Ovary (tissue), 9 donors: ENCODE results near the gene MTA1. TPM values are rescaled to one million over a fixed set of nuclear protein-coding genes. Genes with fewer than 3 reads are reported as not detected.

Experiments
- DNase-seq, 5 donors: peaks; one replicate each; pipeline ENCODE4 v3.0.0-alpha.2; 2019 to 2020
- H3K27ac ChIP-seq, 2 donors: fragments of 200-600 bp; one replicate each; pipeline versions ENCODE4 v1.5.1 to v1.8.0; 2019 to 2022
- H3K27me3 ChIP-seq: fragments of 200-600 bp; one replicate; pipeline ENCODE4 v1.8.0; 2022
- H3K36me3 ChIP-seq: fragments of 200-600 bp; sonication (generic); one replicate; pipeline ENCODE4 v1.5.1; 2019
- H3K4me1 ChIP-seq: one replicate; pipeline ENCODE4 v1.8.1; 2013; ENCODE audit warnings: mild to moderate bottlenecking, moderate library complexity; ENCODE audit not compliant: insufficient read depth
- H3K4me3 ChIP-seq: fragments of 200-600 bp; sonication (generic); one replicate; pipeline ENCODE4 v1.5.1; 2017
- H3K9me3 ChIP-seq, 2 donors: fragments of 200-600 bp in 1 of 2; sonication (generic) in 1 of 2; one replicate each; pipeline versions ENCODE4 v1.5.1 to v1.8.1; 2013 to 2019; ENCODE audit warnings: mild to moderate bottlenecking in 1 of 2, moderate library complexity in 1 of 2
- EP300 ChIP-seq: sonication (generic); formaldehyde crosslinking; IDR thresholded peaks from one replicate; pipeline ENCODE4 v1.6.1; 2017; ENCODE audit warnings: antibody characterized with exemption
- POLR2A ChIP-seq: fragments of 450-650 bp; IDR thresholded peaks from one replicate; pipeline ENCODE4 v1.6.1; 2017; ENCODE audit warnings: antibody characterized with exemption, mild to moderate bottlenecking, moderate library complexity
- WGBS, 3 donors: extraction: QIAGEN DNeasy Blood & Tissue Kit in 1 of 3; methylation state at CpG; one replicate each; pipeline versions ENCODE4 v1.1.5 to v1.1.7; 2013 to 2017; 5-methylcytosine and 5-hydroxymethylcytosine counted together
- intact Hi-C, 4 donors: fragments of 100-400 bp; cut with DNase I; formaldehyde crosslinking; loops; one replicate each; pipeline versions ENCODE4 v1.11.0 to v1.15.1; 2022 to 2023
- polyA plus RNA-seq, 2 donors: library from polyadenylated mRNA; stranded (reverse); fragments of 200-250 nt in 1 of 2; fragments of 350-450 nt in 1 of 2; fragmentation: Illumina TruSeq in 1 of 2; extraction: RNeasy Lipid Tissue Mini Kit (QIAGEN cat#74804) in 1 of 2; gene quantifications; one replicate each; pipeline ENCODE4 v1.2.3, GENCODE V29; 2013 to 2014
- total RNA-seq, 7 donors: library from RNA; depleted of rRNA in 2 of 7; stranded (reverse); fragments of >200 nt in 2 of 7; fragmentation: NEBNext Ultra II Directional in 3 of 7; extraction: Animal tissue kit (Norgen Biotek cat#: 25700) in 3 of 7; gene quantifications; one replicate each; pipeline versions ENCODE4 v1.1.0 to v1.2.4, GENCODE V29; 2016 to 2023
- TF ChIP-seq, protein P1 (sequence below), 3 donors: fragments of 450-650 bp in 2 of 3; fragments of 200-600 bp in 1 of 3; IDR thresholded peaks; one replicate each; pipeline versions ENCODE4 v1.5.1 to v1.8.0; 2016 to 2022; ENCODE audit warnings: antibody characterized with exemption in 3 of 3, mild to moderate bottlenecking in 1 of 3
- donor health status: DM: no; HTN: no; CAD: no; lungs with moderate emphysema.
- donor health status: DM: no; HTN: no; CAD: no.
- donor health status: Bipolar disorder and iron deficiency.
- donor health status: DM: yes; HTN: yes; CAD: no.
- donor health status: DM: no; HTN: no; CAD: no.
- donor health status: DM: yes; HTN: yes; CAD: no.

Gene MTA1
- total and polyA plus RNA-seq, 9 donors, result 23.0 to 128 (median 104) TPM

GRCh38 chr14:105496831-105497591 lies 77.4 kb downstream of the MTA1 start:
- WGBS, 3 donors, result 86 to 88% (median 88%) methylated on average over 30 to 32 of the region's 32 CpGs
- intact Hi-C loops, result loop anchor here in 1 of 4 donors (10.0 kb wide), 1 partner anchor 402 kb away; no protein-coding TSS in a partner anchor
- H3K9me3 ChIP-seq, result no peaks in the 10 kb centered on the region
- no peaks in the 10 kb centered on the region for H3K4me1 ChIP-seq
- H3K4me3 ChIP-seq, result no peak overlapping the region
- no peaks in the 10 kb centered on the region for H3K27me3 ChIP-seq
- TF ChIP-seq POLR2A, result no peak
- no peak for TF ChIP-seq EP300
- TF ChIP-seq, protein P1, sequence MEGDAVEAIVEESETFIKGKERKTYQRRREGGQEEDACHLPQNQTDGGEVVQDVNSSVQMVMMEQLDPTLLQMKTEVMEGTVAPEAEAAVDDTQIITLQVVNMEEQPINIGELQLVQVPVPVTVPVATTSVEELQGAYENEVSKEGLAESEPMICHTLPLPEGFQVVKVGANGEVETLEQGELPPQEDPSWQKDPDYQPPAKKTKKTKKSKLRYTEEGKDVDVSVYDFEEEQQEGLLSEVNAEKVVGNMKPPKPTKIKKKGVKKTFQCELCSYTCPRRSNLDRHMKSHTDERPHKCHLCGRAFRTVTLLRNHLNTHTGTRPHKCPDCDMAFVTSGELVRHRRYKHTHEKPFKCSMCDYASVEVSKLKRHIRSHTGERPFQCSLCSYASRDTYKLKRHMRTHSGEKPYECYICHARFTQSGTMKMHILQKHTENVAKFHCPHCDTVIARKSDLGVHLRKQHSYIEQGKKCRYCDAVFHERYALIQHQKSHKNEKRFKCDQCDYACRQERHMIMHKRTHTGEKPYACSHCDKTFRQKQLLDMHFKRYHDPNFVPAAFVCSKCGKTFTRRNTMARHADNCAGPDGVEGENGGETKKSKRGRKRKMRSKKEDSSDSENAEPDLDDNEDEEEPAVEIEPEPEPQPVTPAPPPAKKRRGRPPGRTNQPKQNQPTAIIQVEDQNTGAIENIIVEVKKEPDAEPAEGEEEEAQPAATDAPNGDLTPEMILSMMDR (IDR thresholded peaks at IDR 0.05), result no peak
- H3K36me3 ChIP-seq, result no peaks in the 10 kb centered on the region
- no peak overlapping the region for H3K27ac ChIP-seq
- DNase-seq, result peak in 1 of 5 donors; percentile 18

DNA sequence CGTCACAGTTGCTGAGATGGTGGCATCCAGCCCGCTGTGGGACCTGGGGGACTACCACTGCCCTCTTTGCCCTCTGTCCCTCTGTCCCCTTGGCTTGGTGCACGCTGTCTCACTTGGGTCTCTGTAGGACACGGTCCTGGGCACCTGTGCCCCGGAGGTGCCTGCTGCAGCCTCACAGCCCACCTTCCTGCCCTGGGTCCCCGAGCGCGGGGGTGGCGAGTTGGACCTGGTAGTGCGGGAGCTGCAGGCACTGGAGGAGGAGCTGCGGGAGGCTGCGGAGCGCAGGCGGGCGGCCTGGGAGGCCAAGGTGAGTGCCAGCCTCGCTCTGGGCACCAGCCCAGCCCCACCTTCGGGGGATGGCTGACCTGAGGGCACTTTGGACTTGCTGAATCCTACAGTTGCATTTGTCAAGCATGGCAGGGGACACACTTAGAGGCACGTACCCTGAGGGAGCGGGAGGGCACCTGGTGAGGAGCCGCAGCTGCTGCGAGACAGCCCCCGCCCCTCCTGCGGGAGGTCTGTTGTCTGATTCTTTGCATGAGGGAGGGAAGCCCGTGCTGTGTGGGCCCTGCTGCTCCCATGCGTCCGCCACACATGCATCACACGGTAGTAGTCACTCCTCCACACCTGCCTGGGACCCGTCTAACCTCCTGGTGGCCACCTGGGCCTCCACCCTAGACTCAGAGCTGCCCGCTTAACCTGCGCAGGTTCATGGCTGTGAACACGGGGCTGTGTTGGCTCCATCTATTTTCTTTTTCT lies 78.2 kb downstream of the MTA1 start:
- WGBS, 3 donors, result 79 to 87% (median 82%) methylated on average over 30 to 31 of the region's 31 CpGs

GRCh38 chr14:105498430-105499255 lies 79.0 kb downstream of the MTA1 start:
- TF ChIP-seq POLR2A (no peak), EP300 (no peak)
- TF ChIP-seq, protein P1 (IDR thresholded peaks at IDR 0.05), result no peak
- H3K27me3 ChIP-seq, result no peaks in the 10 kb centered on the region
- whole genome bisulfite sequencing, 3 donors, result 80 to 89% (median 83%) methylated on average over 36 of the region's 36 CpGs
- no peak for DNase-seq
- intact Hi-C loops, result loop anchor here in 1 of 4 donors (10.0 kb wide), 1 partner anchor 404 kb away; no protein-coding TSS in a partner anchor
- H3K9me3 ChIP-seq, result no peaks in the 10 kb centered on the region
- no peak overlapping the region for H3K4me3 ChIP-seq
- H3K27ac ChIP-seq, result no peak overlapping the region
- H3K4me1 ChIP-seq, result no peaks in the 10 kb centered on the region
- no peaks in the 10 kb centered on the region for H3K36me3 ChIP-seq

More for the DNA sequence above, 78.2 kb downstream of the MTA1 start:
- DNase-seq, result no peak
- TF ChIP-seq POLR2A (no peak), EP300 (no peak)
- Histone ChIP-seq H3K4me3 (no peak overlapping the region), H3K4me1 (no peaks in the 10 kb centered on the region), H3K9me3 (no peaks in the 10 kb centered on the region), H3K36me3 (no peaks in the 10 kb centered on the region), H3K27ac (no peak overlapping the region), H3K27me3 (no peaks in the 10 kb centered on the region)
- intact Hi-C loops, result loop anchor here in 1 of 4 donors (10.0 kb wide), 1 partner anchor 403 kb away; no protein-coding TSS in a partner anchor

GRCh38 chr14:105499256-105500035 lies 79.8 kb downstream of the MTA1 start:
- Histone ChIP-seq H3K27me3 (no peaks in the 10 kb centered on the region), H3K4me1 (no peaks in the 10 kb centered on the region), H3K4me3 (no peak overlapping the region), H3K27ac (no peak overlapping the region), H3K9me3 (no peaks in the 10 kb centered on the region), H3K36me3 (no peaks in the 10 kb centered on the region)
- no peak for DNase-seq
- 52 to 64% (median 62%) methylated on average over 23 to 27 of the region's 27 CpGs for WGBS, 3 donors
- TF ChIP-seq POLR2A, result no peak
- no peak for TF ChIP-seq EP300
- TF ChIP-seq, protein P1 (IDR thresholded peaks at IDR 0.05), result no peak
- intact Hi-C loops, result loop anchor here in 1 of 4 donors (10.0 kb wide), 1 partner anchor 405 kb away; no protein-coding TSS in a partner anchor
